WERI-Rb-1 (cell line): ENCODE measurements around the gene TCP11.

Experiments used
- DNase-seq: peaks from one replicate; pipeline ENCODE4 v3.0.0-alpha.2; 2020
- H3K27ac ChIP-seq: fragments of 250-450 bp; sonication (Bioruptor Pico); 2 replicates; pipeline ENCODE4 v1.5.1; 2020; ENCODE audit warnings: mild to moderate bottlenecking, moderate library complexity
- H3K27me3 ChIP-seq: fragments of 250-450 bp; sonication (Bioruptor Pico); 2 replicates; pipeline ENCODE4 v1.5.1; 2021; ENCODE audit warnings: mild to moderate bottlenecking, low read depth, moderate library complexity; ENCODE audit not compliant: insufficient read depth, severe bottlenecking
- H3K36me3 ChIP-seq: fragments of 250-450 bp; sonication (Bioruptor Pico); 2 replicates; pipeline ENCODE4 v1.5.1; 2020; ENCODE audit warnings: mild to moderate bottlenecking, moderate library complexity
- H3K4me3 ChIP-seq: 2 replicates; pipeline ENCODE4 v1.5.1; 2011; ENCODE audit warnings: low read depth, mild to moderate bottlenecking, control low read depth, low read length
- H3K9me3 ChIP-seq: fragments of 250-450 bp; sonication (Bioruptor Pico); 2 replicates; pipeline ENCODE4 v1.5.1; 2021; ENCODE audit warnings: mild to moderate bottlenecking, moderate library complexity; ENCODE audit not compliant: severe bottlenecking
- CTCF ChIP-seq: IDR thresholded peaks from 2 replicates; pipeline ENCODE4 v1.5.1; 2011; ENCODE audit warnings: low read depth, mild to moderate bottlenecking, control low read depth, inconsistent platforms, low read length

Gene TCP11

DNA sequence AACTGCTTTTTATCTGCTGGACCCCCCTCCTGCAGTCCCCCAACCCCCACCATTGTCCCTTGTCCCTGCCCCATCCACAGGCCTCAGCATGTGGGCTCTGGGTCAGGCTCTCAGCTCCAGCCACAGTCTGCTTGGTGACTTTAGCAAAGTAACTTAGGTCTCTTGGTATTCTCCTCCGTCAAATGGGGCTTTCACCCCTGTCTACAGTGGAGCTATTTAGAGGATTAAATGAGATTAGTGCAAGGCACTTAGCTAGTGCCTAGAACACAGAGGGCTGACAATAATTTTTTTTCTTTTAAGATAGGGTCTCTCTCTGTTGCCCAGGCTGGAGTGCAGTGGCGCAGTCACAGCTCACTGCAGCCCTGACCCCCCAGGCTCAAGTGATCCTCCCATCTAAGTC lies 71.9 kb downstream of the TCP11 start:
- Histone ChIP-seq H3K27me3 (no peaks in the 10 kb centered on the region), H3K4me3 (no peak overlapping the region), H3K27ac (no peak overlapping the region), H3K9me3 (no peaks in the 10 kb centered on the region), H3K36me3 (peaks cover 13% of the 10 kb centered on the region; the same call in 1 of the 2 replicates)
- no peak for TF ChIP-seq CTCF
- no peak for DNase-seq

DNA sequence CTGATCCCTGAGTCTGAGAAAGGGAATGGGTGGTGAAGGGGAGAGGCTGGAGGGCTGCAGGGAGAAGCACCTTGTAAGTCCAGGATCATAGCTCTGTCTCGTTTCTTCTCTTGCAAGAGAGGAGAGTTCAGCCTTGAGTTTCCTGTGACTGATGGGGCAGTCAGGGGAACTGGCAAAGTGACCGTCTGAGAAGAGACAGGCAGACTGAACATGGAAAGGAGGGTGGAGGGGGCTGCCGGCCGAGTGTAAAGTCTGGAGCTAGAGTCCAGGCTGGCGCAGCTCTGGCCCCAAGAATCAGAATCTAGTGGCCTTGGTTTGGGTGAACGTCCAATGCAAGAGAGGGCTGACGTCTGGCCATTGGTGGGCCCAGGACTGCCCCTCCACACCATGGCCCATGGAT lies 72.5 kb downstream of the TCP11 start:
- H3K4me3 ChIP-seq = no peak overlapping the region

DNA sequence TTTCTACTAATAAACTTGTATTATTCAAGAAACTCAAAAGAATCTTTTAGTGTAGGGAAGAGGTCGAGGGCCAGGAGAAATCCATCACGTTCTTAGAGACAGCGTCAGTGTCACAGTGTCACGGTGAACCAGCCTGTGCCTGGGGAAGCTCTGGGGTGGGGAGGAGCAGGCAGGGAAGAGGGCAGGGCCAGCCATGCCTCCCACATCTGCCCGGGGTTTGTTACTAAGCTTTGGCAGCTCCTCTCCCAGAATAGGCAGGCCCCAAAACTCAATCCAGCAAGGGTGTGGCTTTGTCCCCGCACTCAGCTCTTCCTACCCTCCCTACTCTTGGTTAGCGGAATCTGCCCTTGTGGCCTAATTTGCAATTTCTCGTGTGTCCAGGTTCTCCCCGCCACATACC lies 72.9 kb downstream of the TCP11 start:
- no peak for TF ChIP-seq CTCF
- no peaks in the 10 kb centered on the region for H3K9me3 ChIP-seq
- no peak for DNase-seq
- no peaks in the 10 kb centered on the region for H3K27me3 ChIP-seq
- peaks cover 8% of the 10 kb centered on the region; the same call in 1 of the 2 replicates for H3K36me3 ChIP-seq
- H3K4me3 ChIP-seq = no peak overlapping the region
- H3K27ac ChIP-seq = no peak overlapping the region

More for the DNA sequence above, 72.5 kb downstream of the TCP11 start:
- H3K36me3 ChIP-seq = peaks cover 8% of the 10 kb centered on the region; the same call in 1 of the 2 replicates
- no peak for DNase-seq
- H3K9me3 ChIP-seq = no peaks in the 10 kb centered on the region
- no peaks in the 10 kb centered on the region for H3K27me3 ChIP-seq
- TF ChIP-seq CTCF = no peak
- H3K27ac ChIP-seq = no peak overlapping the region
